H1 (cell line): ENCODE data around the gene PLEKHO1. TPM values are rescaled to one million over a fixed set of nuclear protein-coding genes. Genes with fewer than 3 reads are reported as not detected.

Source experiments
- CTCF ChIA-PET: fragments of 300-600 bp; sonication (Branson Sonifier 250); formaldehyde crosslinking; loops from one replicate; lab custom pipeline; 2021; ENCODE audit not compliant: partially characterized antibody; lab: Charles Lee
- POLR2A ChIA-PET: fragments of 300-600 bp; sonication (Branson Sonifier 250); formaldehyde crosslinking; loops from one replicate; lab custom pipeline; 2021; ENCODE audit warnings: inconsistent platforms; ENCODE audit not compliant: partially characterized antibody; lab: Charles Lee
- DNase-seq, 2 experiments: peaks; one replicate each; pipeline versions ENCODE4 v3.0.0 to v3.0.0-alpha.2; 2010 to 2022; ENCODE audit warnings: low spot score in 2 of 2, low read depth in 1 of 2, mixed read lengths in 1 of 2
- FAIRE-seq: peaks from 2 replicates; lab custom pipeline; 2011; peaks lifted over from hg19 to GRCh38; lab: Jason Lieb, UNC
- H2AFZ ChIP-seq: 2 replicates; pipeline ENCODE4 v1.8.1; 2012; ENCODE audit warnings: low read length, inconsistent platforms
- H2AK5ac ChIP-seq: 2 replicates; pipeline ENCODE4 v1.6.1; 2013; ENCODE audit warnings: low read depth, low read length
- H2BK120ac ChIP-seq: replicated peaks from 2 replicates; pipeline ENCODE3; 2013; ENCODE audit warnings: low read depth, low read length, inconsistent platforms
- H2BK12ac ChIP-seq: 2 replicates; pipeline ENCODE4 v1.6.1; 2013; ENCODE audit warnings: low read depth, low read length
- H2BK15ac ChIP-seq: 2 replicates; pipeline ENCODE4 v1.6.1; 2013; ENCODE audit warnings: low read length
- H2BK20ac ChIP-seq: 2 replicates; pipeline ENCODE4 v1.6.1; 2013; ENCODE audit warnings: low read length
- H2BK5ac ChIP-seq: 2 replicates; pipeline ENCODE4 v1.6.1; 2013; ENCODE audit warnings: low read depth, low read length
- H3K14ac ChIP-seq: 2 replicates; pipeline ENCODE4 v1.6.1; 2013; ENCODE audit warnings: inconsistent platforms; ENCODE audit not compliant: insufficient read length
- H3K18ac ChIP-seq: 2 replicates; pipeline ENCODE4 v1.6.1; 2013; ENCODE audit warnings: low read length; ENCODE audit errors: extremely low read depth
- H3K23ac ChIP-seq: 2 replicates; pipeline ENCODE4 v1.6.1; 2013; ENCODE audit warnings: inconsistent platforms; ENCODE audit not compliant: insufficient read length
- H3K23me2 ChIP-seq: 2 replicates; pipeline ENCODE4 v1.6.1; 2013; ENCODE audit warnings: low read depth, low read length
- H3K27ac ChIP-seq: 2 replicates; pipeline ENCODE4 v1.6.1; 2011; ENCODE audit warnings: low read depth, low read length, inconsistent platforms
- H3K27me3 ChIP-seq, 4 experiments: replicated peaks in 1 of 4; 1 replicate in 1 of 4; 2 replicates in 3 of 4; pipeline versions ENCODE4 v1.6.1 to v1.8.1; 2011 to 2013; ENCODE audit warnings: low read length in 3 of 4, mild to moderate bottlenecking in 3 of 4, inconsistent platforms in 2 of 4, mixed read lengths in 2 of 4, moderate library complexity in 1 of 4; ENCODE audit not compliant: control insufficient read depth in 3 of 4, insufficient read depth in 3 of 4; ENCODE audit errors: extremely low read depth in 1 of 4
- H3K36me3 ChIP-seq, 4 experiments: 2 replicates each; pipeline versions ENCODE4 v1.6.1 to v1.8.1; 2011 to 2013; ENCODE audit warnings: mild to moderate bottlenecking in 4 of 4, low read length in 3 of 4, moderate library complexity in 2 of 4, control low read depth in 1 of 4, inconsistent platforms in 1 of 4; ENCODE audit not compliant: insufficient read depth in 4 of 4, control insufficient read depth in 2 of 4
- H3K4ac ChIP-seq: replicated peaks from 2 replicates; pipeline ENCODE3; 2013; ENCODE audit warnings: low read length, low read depth, mixed read lengths, inconsistent platforms; ENCODE audit not compliant: insufficient read length
- H3K4me1 ChIP-seq, 4 experiments: replicated peaks in 1 of 4; 1 replicate in 1 of 4; 2 replicates in 3 of 4; pipeline versions ENCODE4 v1.6.1 to v1.8.1; 2011 to 2013; ENCODE audit warnings: low read length in 3 of 4, inconsistent platforms in 2 of 4, mixed read lengths in 1 of 4; ENCODE audit not compliant: insufficient read depth in 4 of 4, control insufficient read depth in 3 of 4
- H3K4me2 ChIP-seq, 2 experiments: 2 replicates each; pipeline versions ENCODE4 v1.6.1 to v1.8.1; 2011 to 2013; ENCODE audit warnings: low read depth in 2 of 2, low read length in 2 of 2, control low read depth in 1 of 2, inconsistent platforms in 1 of 2, mild to moderate bottlenecking in 1 of 2; ENCODE audit not compliant: insufficient read depth in 1 of 2
- H3K4me3 ChIP-seq, 4 experiments: fragments of 200-600, 300-600 bp in 1 of 4; sonication (generic), shearing (Covaris generic), sonication (Bioruptor Twin) in 1 of 4; 2 replicates each; pipeline versions ENCODE4 v1.5.1 to v1.8.1; 2011 to 2016; ENCODE audit warnings: low read length in 4 of 4, low read depth in 3 of 4, control low read depth in 2 of 4, inconsistent platforms in 2 of 4, mild to moderate bottlenecking in 2 of 4, mixed read lengths in 1 of 4, moderate library complexity in 1 of 4; ENCODE audit not compliant: insufficient read depth in 2 of 4; ENCODE audit errors: extremely low read depth in 1 of 4
- H3K56ac ChIP-seq: replicated peaks from 2 replicates; pipeline ENCODE3; 2013; ENCODE audit warnings: low read depth, mild to moderate bottlenecking, mixed read lengths, low read length, inconsistent platforms; ENCODE audit not compliant: insufficient read length
- H3K79me1 ChIP-seq: 2 replicates; pipeline ENCODE4 v1.6.1; 2013; ENCODE audit warnings: low read depth, low read length, control low read depth
- H3K79me2 ChIP-seq, 2 experiments: 2 replicates each; pipeline versions ENCODE4 v1.6.1 to v1.8.1; 2012 to 2013; ENCODE audit warnings: low read length in 2 of 2, mild to moderate bottlenecking in 2 of 2, inconsistent platforms in 1 of 2; ENCODE audit not compliant: insufficient read depth in 2 of 2, control insufficient read depth in 1 of 2
- H3K9ac ChIP-seq, 4 experiments: replicated peaks in 1 of 4; 1 replicate in 1 of 4; 2 replicates in 3 of 4; pipeline versions ENCODE4 v1.6.1 to v1.8.1; 2011 to 2013; ENCODE audit warnings: low read depth in 3 of 4, low read length in 3 of 4, control low read depth in 2 of 4, mild to moderate bottlenecking in 2 of 4, moderate library complexity in 2 of 4, inconsistent platforms in 1 of 4; ENCODE audit errors: extremely low read depth in 1 of 4
- H3K9me3 ChIP-seq, 2 experiments: 2 replicates each; pipeline versions ENCODE4 v1.6.1 to v1.8.1; 2012 to 2013; ENCODE audit warnings: mild to moderate bottlenecking in 2 of 2, moderate library complexity in 2 of 2, control low read depth in 1 of 2, inconsistent platforms in 1 of 2, low read depth in 1 of 2, low read length in 1 of 2, mixed read lengths in 1 of 2; ENCODE audit not compliant: insufficient read depth in 2 of 2
- H4K20me1 ChIP-seq, 2 experiments: replicated peaks in 1 of 2; 2 replicates each; pipeline versions ENCODE3 to v1.8.1; 2011 to 2013; ENCODE audit warnings: inconsistent platforms in 2 of 2, low read length in 2 of 2, mild to moderate bottlenecking in 1 of 2; ENCODE audit not compliant: insufficient read depth in 2 of 2, control insufficient read depth in 1 of 2
- H4K5ac ChIP-seq: 2 replicates; pipeline ENCODE4 v1.6.1; 2013; ENCODE audit warnings: low read length, low read depth, mixed read lengths, inconsistent platforms; ENCODE audit not compliant: insufficient read length
- H4K8ac ChIP-seq: 2 replicates; pipeline ENCODE4 v1.8.0; 2013; ENCODE audit warnings: mild to moderate bottlenecking, moderate library complexity, low read length, inconsistent platforms; ENCODE audit not compliant: insufficient read depth; ENCODE audit errors: extremely low read depth
- H4K91ac ChIP-seq: replicated peaks from 2 replicates; pipeline ENCODE3; 2013; ENCODE audit warnings: low read length, mixed read lengths, inconsistent platforms; ENCODE audit not compliant: insufficient read length
- BACH1 ChIP-seq: IDR thresholded peaks from 2 replicates; pipeline ENCODE4 v1.6.1; 2012; ENCODE audit warnings: low read length, improper control_type of control experiment
- EP300 ChIP-seq, 2 experiments: IDR thresholded peaks; 1 replicate in 1 of 2; 2 replicates in 1 of 2; pipeline ENCODE4 v1.6.1; 2011 to 2012; ENCODE audit warnings: low read depth in 2 of 2, low read length in 2 of 2, mild to moderate bottlenecking in 2 of 2, borderline replicate concordance in 1 of 2, inconsistent platforms in 1 of 2, moderate library complexity in 1 of 2
- HDAC6 ChIP-seq: IDR thresholded peaks from one replicate; pipeline ENCODE4 v1.7.1; 2012; ENCODE audit warnings: low read depth, mild to moderate bottlenecking, inconsistent platforms, low read length, moderate library complexity
- MAFK ChIP-seq: IDR thresholded peaks from 2 replicates; pipeline ENCODE4 v1.6.1; 2012; ENCODE audit warnings: low read depth, mild to moderate bottlenecking, improper control_type of control experiment, low read length
- NRF1 ChIP-seq: IDR thresholded peaks from 2 replicates; pipeline ENCODE4 v1.6.1; 2011; ENCODE audit warnings: mild to moderate bottlenecking, low read depth, low read length, improper control_type of control experiment
- POLR2AphosphoS5 ChIP-seq: IDR thresholded peaks from 2 replicates; pipeline ENCODE4 v1.6.1; 2011; ENCODE audit warnings: low read depth, low read length
- RXRA ChIP-seq: IDR thresholded peaks from 2 replicates; pipeline ENCODE4 v1.6.1; 2011; ENCODE audit warnings: low read depth, mild to moderate bottlenecking, low read length, moderate library complexity; ENCODE audit not compliant: insufficient read depth
- SAP30 ChIP-seq: fragments of 300-600 bp; sonication (generic); IDR thresholded peaks from 2 replicates; pipeline ENCODE4 v1.7.1; 2012; ENCODE audit warnings: low read length, moderate library complexity, mild to moderate bottlenecking, inconsistent platforms; ENCODE audit not compliant: insufficient read depth, insufficient replicate concordance
- SIRT6 ChIP-seq: IDR thresholded peaks from one replicate; pipeline ENCODE4 v1.7.1; 2012; ENCODE audit warnings: low read length, inconsistent platforms
- SP4 ChIP-seq: IDR thresholded peaks from 2 replicates; pipeline ENCODE4 v1.6.1; 2012; ENCODE audit warnings: low read length, inconsistent platforms
- WGBS, 2 experiments: shearing (Covaris generic) in 1 of 2; methylation state at CpG; one replicate each; pipeline versions ENCODE4 v1.1.6 to v1.1.7; 2013 to 2015; ENCODE audit warnings: low lambda C conversion rate in 2 of 2, mixed read lengths in 2 of 2, inconsistent platforms in 1 of 2, low coverage in 1 of 2, missing lambda C conversion rate in 1 of 2; ENCODE audit not compliant: insufficient replicate concordance in 2 of 2, insufficient coverage in 1 of 2, insufficient read length in 1 of 2; ENCODE audit errors: extremely low coverage in 1 of 2, missing lambda C conversion rate in 1 of 2; 5-methylcytosine and 5-hydroxymethylcytosine counted together
- polyA plus RNA-seq, 7 experiments: library from polyadenylated mRNA; depleted of rRNA in 3 of 7; stranded (reverse) in 5 of 7; unstranded in 2 of 7; fragments of >200 nt in 5 of 7; fragments of 200-250 nt in 2 of 7; gene quantifications; 1 replicate in 5 of 7; 2 replicates in 1 of 7; 4 replicates in 1 of 7; pipeline versions ENCODE4 v1.2.1 to v1.2.3, GENCODE V29; 2011 to 2013; ENCODE audit warnings: missing spikeins in 2 of 7, mixed read lengths in 2 of 7
- total RNA-seq: library from RNA; stranded (reverse); fragmentation: NEBNext Ultra II Directional; extraction: Animal tissue kit (Norgen Biotek cat#: 25700); gene quantifications from 2 replicates; pipeline ENCODE4 v1.2.1, GENCODE V29; 2021
- TF ChIP-seq, protein P1 (sequence below): IDR thresholded peaks from 2 replicates; pipeline ENCODE4 v1.6.1; 2012; ENCODE audit warnings: low read length, inconsistent platforms
- TF ChIP-seq, protein P2 (sequence below): IDR thresholded peaks from 2 replicates; pipeline ENCODE4 v1.6.1; 2011; ENCODE audit warnings: low read depth, mild to moderate bottlenecking, low read length; ENCODE audit not compliant: insufficient read depth

PLEKHO1 gene
- total and polyA plus RNA-seq, 2 of the 8 experiments (the other 6 are each of a cell fraction or from before 2014, with no cell fraction given), result 23.2 to 37.0 TPM

DNA sequence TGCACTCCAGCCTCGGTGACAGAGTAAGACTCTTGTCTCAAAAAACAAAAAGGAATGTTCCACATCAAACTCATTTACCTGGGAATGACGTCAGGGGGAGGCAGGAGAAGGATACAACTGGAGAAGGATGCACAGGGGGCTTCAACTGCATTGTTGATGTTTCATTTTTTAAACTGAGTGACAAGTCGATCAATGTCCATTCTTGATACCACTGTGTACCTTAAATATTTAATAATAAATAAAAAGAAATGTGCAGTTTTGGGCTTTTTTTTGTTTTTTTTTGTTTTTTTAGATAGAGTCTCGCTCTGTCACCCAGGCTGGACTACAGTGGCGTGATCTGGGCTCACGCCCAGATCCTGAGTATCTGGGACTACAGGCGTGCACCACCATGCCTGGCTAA, 35.8 kb downstream of the PLEKHO1 start:
- Histone ChIP-seq H3K23me2 (no peaks in the 10 kb centered on the region), H2BK12ac (no peak overlapping the region), H4K20me1 (no peaks in the 10 kb centered on the region), H3K14ac (no peak overlapping the region), H3K4me1 (peaks cover 0 to 3% (median 0%) of the 10 kb centered on the region in 4 experiments; a peak in 1 of 7 replicates), H2BK15ac (no peak overlapping the region), H3K27me3 (no peaks in the 10 kb centered on the region), H3K4ac (no peak overlapping the region), H3K4me3 (no peak overlapping the region), H2BK20ac (no peak overlapping the region), H3K18ac (no peak overlapping the region), H2BK5ac (no peak overlapping the region), H2AFZ (no peak overlapping the region), H2BK120ac (no peak overlapping the region), H2AK5ac (no peak overlapping the region), H3K79me2 (no peaks in the 10 kb centered on the region), H3K9ac (no peak overlapping the region), H4K91ac (no peak overlapping the region), H3K56ac (no peak overlapping the region), H3K9me3 (no peaks in the 10 kb centered on the region), H3K23ac (no peak overlapping the region), H3K79me1 (no peaks in the 10 kb centered on the region), H3K36me3 (no peaks in the 10 kb centered on the region), H3K27ac (no peak overlapping the region), H4K8ac (no peak overlapping the region), H3K4me2 (no peak overlapping the region), H4K5ac (no peak overlapping the region)
- 87% methylated on average over 7 of the region's 7 CpGs; no CpG with 5 or more reads in 1 of the 2 experiments for WGBS, 2 experiments
- ChIA-PET CTCF (interaction anchor here (1.5 kb wide), 1 partner anchor 19 kb away, joined by 5 read pairs; no protein-coding TSS in a partner anchor), POLR2A (interaction anchor here (1.0 to 3.5 kb wide), 4 partner anchors 9 to 298 kb away, joined by 3 to 22 read pairs (median 4); partner anchors contain the start of gene VPS45)
- FAIRE-seq (no peak), DNase-seq (no peak)
- no peak for TF ChIP-seq SAP30
- no peak for TF ChIP-seq SP4
- no peak for TF ChIP-seq RXRA
- no peak for TF ChIP-seq NRF1
- TF ChIP-seq BACH1, result no peak
- no peak for TF ChIP-seq POLR2AphosphoS5
- no peak for TF ChIP-seq SIRT6
- TF ChIP-seq EP300 (IDR thresholded peaks at IDR 0.05; ENCODE audit: borderline replicate concordance in 1 of 2, low read depth in 2 of 2, low read length in 2 of 2), result no peak
- TF ChIP-seq, protein P1, sequence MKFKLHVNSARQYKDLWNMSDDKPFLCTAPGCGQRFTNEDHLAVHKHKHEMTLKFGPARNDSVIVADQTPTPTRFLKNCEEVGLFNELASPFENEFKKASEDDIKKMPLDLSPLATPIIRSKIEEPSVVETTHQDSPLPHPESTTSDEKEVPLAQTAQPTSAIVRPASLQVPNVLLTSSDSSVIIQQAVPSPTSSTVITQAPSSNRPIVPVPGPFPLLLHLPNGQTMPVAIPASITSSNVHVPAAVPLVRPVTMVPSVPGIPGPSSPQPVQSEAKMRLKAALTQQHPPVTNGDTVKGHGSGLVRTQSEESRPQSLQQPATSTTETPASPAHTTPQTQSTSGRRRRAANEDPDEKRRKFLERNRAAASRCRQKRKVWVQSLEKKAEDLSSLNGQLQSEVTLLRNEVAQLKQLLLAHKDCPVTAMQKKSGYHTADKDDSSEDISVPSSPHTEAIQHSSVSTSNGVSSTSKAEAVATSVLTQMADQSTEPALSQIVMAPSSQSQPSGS, result no peak
- no peak for TF ChIP-seq MAFK
- TF ChIP-seq, protein P2, sequence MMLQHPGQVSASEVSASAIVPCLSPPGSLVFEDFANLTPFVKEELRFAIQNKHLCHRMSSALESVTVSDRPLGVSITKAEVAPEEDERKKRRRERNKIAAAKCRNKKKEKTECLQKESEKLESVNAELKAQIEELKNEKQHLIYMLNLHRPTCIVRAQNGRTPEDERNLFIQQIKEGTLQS, result no peak
- no peak for TF ChIP-seq HDAC6
